GM12878 (cell line): Measurements from ENCODE around the gene PTGS1. TPM values are rescaled to one million over a fixed set of nuclear protein-coding genes. Genes with fewer than 3 reads are reported as not detected.
A peak's percentile ranks its signal among the peaks of the same experiment; 100 is the strongest.

ENCODE experiments used
- ATF3 ChIP-seq: IDR thresholded peaks from 2 replicates; pipeline ENCODE4 v1.6.1; 2011; ENCODE audit warnings: low read depth, mild to moderate bottlenecking, low read length, moderate library complexity, borderline replicate concordance; ENCODE audit errors: extremely low read depth
- BACH1 ChIP-seq: fragments of 450-650 bp; IDR thresholded peaks from 2 replicates; pipeline ENCODE4 v1.6.1; 2017; ENCODE audit warnings: mild to moderate bottlenecking, borderline replicate concordance
- BCL11A ChIP-seq: IDR thresholded peaks from 2 replicates; pipeline ENCODE4 v1.6.1; 2011; ENCODE audit warnings: low read depth, low read length
- BCLAF1 ChIP-seq: fragments of 450-650 bp; IDR thresholded peaks from 2 replicates; pipeline ENCODE4 v1.6.1; 2017; ENCODE audit warnings: antibody characterized with exemption, mild to moderate bottlenecking, moderate library complexity
- CBX5 ChIP-seq: sonication (generic); IDR thresholded peaks from 2 replicates; pipeline ENCODE4 v1.6.1; 2016; ENCODE audit warnings: low read depth, moderate library complexity, mild to moderate bottlenecking, inconsistent platforms
- EGR1 ChIP-seq, 2 experiments: IDR thresholded peaks; 1 replicate in 1 of 2; 2 replicates in 1 of 2; pipeline ENCODE4 v1.6.1; 2011 to 2012; ENCODE audit warnings: low read depth in 2 of 2, low read length in 2 of 2, borderline replicate concordance in 1 of 2, mild to moderate bottlenecking in 1 of 2, moderate library complexity in 1 of 2
- GATAD2B ChIP-seq: fragments of 450-650 bp; conservative IDR thresholded peaks from 2 replicates; pipeline ENCODE4 v1.6.1; 2017; ENCODE audit warnings: low read depth, mild to moderate bottlenecking, moderate library complexity
- HCFC1 ChIP-seq: fragments of 150-350 bp; IDR thresholded peaks from 2 replicates; pipeline ENCODE4 v1.6.1; 2014; ENCODE audit warnings: low read length
- HDAC6 ChIP-seq: fragments of 200-600 bp; sonication (generic); IDR thresholded peaks from one replicate; pipeline ENCODE4 v1.8.0; 2017; ENCODE audit warnings: antibody characterized with exemption; ENCODE audit not compliant: unreplicated experiment
- IKZF1 ChIP-seq: fragments of 450-650 bp; conservative IDR thresholded peaks from 2 replicates; pipeline ENCODE4 v1.6.1; 2017; ENCODE audit warnings: antibody characterized with exemption, mild to moderate bottlenecking
- IKZF2 ChIP-seq, 2 experiments: fragments of 450-650 bp; IDR thresholded peaks; 2 replicates each; pipeline ENCODE4 v1.6.1; 2017; ENCODE audit warnings: mild to moderate bottlenecking in 2 of 2, moderate library complexity in 2 of 2
- JUND ChIP-seq: IDR thresholded peaks from 2 replicates; pipeline ENCODE4 v1.6.1; 2012; ENCODE audit warnings: low read depth, mild to moderate bottlenecking, low read length, improper control_type of control experiment, moderate library complexity
- MTA2 ChIP-seq: fragments of 450-650 bp; IDR thresholded peaks from 2 replicates; pipeline ENCODE4 v1.6.1; 2016; ENCODE audit warnings: low read depth, mild to moderate bottlenecking, moderate library complexity
- MYB ChIP-seq: fragments of 150-350 bp; IDR thresholded peaks from 2 replicates; pipeline ENCODE4 v1.6.1; 2014; ENCODE audit warnings: mild to moderate bottlenecking, low read depth, low read length, borderline replicate concordance
- NFIC ChIP-seq: IDR thresholded peaks from 2 replicates; pipeline ENCODE4 v1.6.1; 2012; ENCODE audit warnings: low read depth, mild to moderate bottlenecking, inconsistent platforms, low read length, moderate library complexity
- NR2C2 ChIP-seq: IDR thresholded peaks from 2 replicates; pipeline ENCODE4 v1.6.1; 2011; ENCODE audit warnings: borderline replicate concordance, low read depth; ENCODE audit not compliant: control insufficient read depth, insufficient read length
- PKNOX1 ChIP-seq: fragments of 450-650 bp; IDR thresholded peaks from 2 replicates; pipeline ENCODE4 v1.6.1; 2016; ENCODE audit warnings: mild to moderate bottlenecking
- SMC3 ChIP-seq: IDR thresholded peaks from 2 replicates; pipeline ENCODE4 v1.6.1; 2011; ENCODE audit warnings: low read length, improper control_type of control experiment, borderline replicate concordance
- TAF1 ChIP-seq: IDR thresholded peaks from 2 replicates; pipeline ENCODE4 v1.6.1; 2011; ENCODE audit warnings: mild to moderate bottlenecking, low read depth, low read length, borderline replicate concordance
- ZBTB40 ChIP-seq: fragments of 450-650 bp; IDR thresholded peaks from 2 replicates; pipeline ENCODE4 v1.6.1; 2016; ENCODE audit warnings: mild to moderate bottlenecking, moderate library complexity, borderline replicate concordance
- ZNF24 ChIP-seq: fragments of 450-650 bp; IDR thresholded peaks from 2 replicates; pipeline ENCODE4 v1.6.1; 2017; ENCODE audit warnings: antibody characterized with exemption, mild to moderate bottlenecking
- ZNF622 ChIP-seq: fragments of 450-650 bp; IDR thresholded peaks from 2 replicates; pipeline ENCODE4 v1.6.1; 2017; ENCODE audit warnings: mild to moderate bottlenecking, inconsistent platforms
- polyA plus RNA-seq, 11 experiments: library from polyadenylated mRNA; depleted of rRNA in 4 of 11; unstranded in 6 of 11; stranded (reverse) in 5 of 11; fragments of >200 nt; fragmentation: Nextera tagmentation in 4 of 11; fragmentation: Illumina TruSeq in 1 of 11; extraction: Ambion mirVana in 4 of 11; extraction: Trizol in 1 of 11; gene quantifications; 1 replicate in 1 of 11; 2 replicates in 10 of 11; pipeline versions ENCODE4 v1.2.1 to v1.2.3, GENCODE V29; 2011 to 2016; ENCODE audit warnings: inconsistent platforms in 2 of 11, missing spikeins in 2 of 11, low read depth in 1 of 11
- total RNA-seq, 4 experiments: library from RNA; depleted of rRNA in 3 of 4; stranded (reverse); fragments of >200 nt in 3 of 4; fragmentation: Illumina TruSeq in 1 of 4; extraction: Trizol in 1 of 4; gene quantifications; 2 replicates each; pipeline versions ENCODE4 v1.2.1 to v1.2.3, GENCODE V29; 2013 to 2021

PTGS1 gene
- total and polyA plus RNA-seq, 10 of the 15 experiments (the other 5 are each of a cell fraction or from before 2014, with no cell fraction given) = 0.16 to 2.8 (median 0.96) TPM

GRCh38 chr9:122370869-122371755 lies at the start of gene PTGS1 (continued):
- TF ChIP-seq ZNF622 (no peak), JUND (no peak), MYB (no peak), TAF1 (no peak), NR2C2 (no peak), GATAD2B (no peak), MTA2 (no peak), PKNOX1 (no peak), ATF3 (no peak), ZBTB40 (no peak), CBX5 (no peak), ZNF24 (no peak), BCLAF1 (no peak), BCL11A (no peak), NFIC (no peak), BACH1 (no peak), IKZF1 (peak; percentile 19; the same call in 1 of the 2 replicates), IKZF2 (IDR thresholded peaks at IDR 0.05) (peak in 1 of 2 experiments; percentile 17; a peak in 1 of 4 replicates), HCFC1 (no peak), HDAC6 (no peak), EGR1 (IDR thresholded peaks at IDR 0.05; ENCODE audit: borderline replicate concordance in 1 of 2, low read depth in 2 of 2, low read length in 2 of 2) (peak in 1 of 2 experiments; percentile 52; a peak in 2 of 3 replicates), SMC3 (no peak)
